Thyroid gland (tissue), 4 donors: Measurements from ENCODE around the gene CDC42EP2. TPM values are rescaled to one million over a fixed set of nuclear protein-coding genes. Genes with fewer than 3 reads are reported as not detected.
A peak's percentile ranks its signal among the peaks of the same experiment; 100 is the strongest.

Experiments
- DNase-seq, 2 donors: peaks; one replicate each; pipeline ENCODE4 v3.0.0-alpha.2; 2019
- H3K27ac ChIP-seq, 3 donors: fragments of 200-600 bp; sonication (generic); 1 replicate in 2 of 3; 2 replicates in 1 of 3; pipeline ENCODE4 v1.5.1; 2016 to 2019; ENCODE audit warnings: mild to moderate bottlenecking in 1 of 3, moderate library complexity in 1 of 3
- H3K27me3 ChIP-seq: fragments of 200-600 bp; sonication (generic); one replicate; pipeline ENCODE4 v1.5.1; 2019
- H3K36me3 ChIP-seq, 2 donors: fragments of 200-600 bp; sonication (generic); one replicate each; pipeline ENCODE4 v1.5.1; 2016 to 2019
- H3K4me1 ChIP-seq, 2 donors: fragments of 200-600 bp; sonication (generic); one replicate each; pipeline ENCODE4 v1.5.1; 2017 to 2019
- H3K4me3 ChIP-seq, 3 donors: fragments of 200-600 bp; sonication (generic); replicated peaks in 1 of 3; 1 replicate in 2 of 3; 2 replicates in 1 of 3; pipeline ENCODE4 v1.5.1; 2016; ENCODE audit warnings: mild to moderate bottlenecking in 1 of 3
- H3K9me3 ChIP-seq: fragments of 200-600 bp; sonication (generic); one replicate; pipeline ENCODE4 v1.5.1; 2017
- POLR2A ChIP-seq, 2 donors: fragments of 450-650 bp; IDR thresholded peaks; one replicate each; pipeline ENCODE4 v1.6.1; 2017; ENCODE audit warnings: antibody characterized with exemption in 2 of 2, mild to moderate bottlenecking in 2 of 2, moderate library complexity in 1 of 2
- WGBS, 2 donors: methylation state at CpG; one replicate each; pipeline ENCODE4 v1.1.5; 2017; 5-methylcytosine and 5-hydroxymethylcytosine counted together
- intact Hi-C: fragments of 100-400 bp; cut with DNase I; formaldehyde crosslinking; loops from one replicate; pipeline ENCODE4 v1.15.1; 2023
- total RNA-seq, 4 donors: library from RNA; depleted of rRNA; stranded (reverse); fragments of >200 nt; gene quantifications; one replicate each; pipeline ENCODE4 v1.2.3, GENCODE V29; 2016
- TF ChIP-seq, protein P1 (sequence below), 6 experiments: fragments of 200-600 bp in 3 of 6; fragments of 450-650 bp in 3 of 6; sonication (generic) in 3 of 6; IDR thresholded peaks; one replicate each; pipeline ENCODE4 v1.5.1; 2016 to 2019; ENCODE audit warnings: antibody characterized with exemption in 6 of 6, mild to moderate bottlenecking in 2 of 6, inconsistent platforms in 1 of 6, moderate library complexity in 1 of 6

CDC42EP2 gene
- total RNA-seq, 4 donors from 2014 or later = 20.6 to 35.7 (median 25.2) TPM

DNA sequence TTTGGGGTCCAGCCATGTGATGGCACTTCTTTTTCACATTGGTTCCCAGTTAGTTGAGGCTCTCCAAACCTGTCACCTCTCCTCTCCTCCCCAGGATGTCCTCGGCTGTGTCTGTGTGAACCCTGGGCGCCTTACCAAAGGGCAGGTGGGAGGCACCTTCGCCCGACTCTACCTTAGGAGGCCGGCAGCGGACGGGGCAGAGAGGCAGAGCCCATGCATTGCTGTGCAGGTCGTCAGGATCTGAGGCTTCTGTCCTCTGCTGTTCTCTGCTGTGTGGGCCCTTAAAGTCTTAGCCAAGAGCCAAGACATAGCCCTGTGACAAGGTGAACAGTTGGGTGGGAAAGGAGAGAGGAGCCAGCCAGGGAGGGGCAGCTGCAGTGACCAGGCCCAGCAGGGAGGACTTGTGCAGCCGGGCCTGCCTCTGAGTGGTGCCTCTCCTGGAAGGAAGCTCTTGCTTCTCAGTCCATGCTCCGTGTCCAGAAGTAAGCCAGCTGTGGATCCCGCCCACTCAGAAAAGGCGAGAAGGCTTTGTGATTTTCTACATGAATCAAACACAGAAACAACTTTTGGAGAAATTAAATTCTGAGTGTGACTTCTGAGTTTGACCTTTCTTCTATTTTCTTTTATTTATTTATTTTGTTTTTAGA is 17.5 kb upstream of the CDC42EP2 start:
- H3K36me3 ChIP-seq = no peaks in the 10 kb centered on the region
- intact Hi-C loops = no loop called here
- H3K27me3 ChIP-seq = no peaks in the 10 kb centered on the region
- 72 to 81% methylated on average over 12 of the region's 12 CpGs for WGBS, 2 donors
- H3K4me1 ChIP-seq = peaks cover 57 to 74% of the 10 kb centered on the region in 2 donors
- TF ChIP-seq POLR2A (IDR thresholded peaks at IDR 0.05) = no peak
- H3K9me3 ChIP-seq = no peaks in the 10 kb centered on the region
- peak; percentile 57 to 64 for DNase-seq
- no peak overlapping the region for H3K4me3 ChIP-seq
- peak overlapping the region; percentile 88 to 91 (median 89) for H3K27ac ChIP-seq

DNA sequence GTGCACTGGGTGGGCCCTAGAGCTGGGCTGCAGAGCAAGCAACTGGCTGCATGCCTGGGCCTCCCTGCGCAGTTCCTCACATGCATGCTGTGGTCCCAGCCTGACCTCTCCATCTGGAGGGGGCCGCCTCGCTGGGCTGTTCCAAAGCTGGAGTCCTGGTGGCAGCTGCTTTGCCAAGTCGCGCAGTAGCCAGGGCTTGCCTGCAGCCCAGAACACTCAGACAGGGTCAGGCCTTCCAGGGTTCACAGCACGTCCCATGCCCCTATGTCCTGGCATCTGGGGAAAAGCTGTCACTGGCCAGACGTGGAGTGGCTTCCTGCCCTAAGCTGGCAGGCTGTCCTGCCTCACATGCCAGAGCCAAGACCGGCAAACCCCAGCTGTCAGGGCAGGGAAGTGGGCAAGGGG is 16.5 kb upstream of the CDC42EP2 start:
- DNase-seq = peak in 1 of 2 donors; percentile 59
- Histone ChIP-seq H3K27me3 (no peaks in the 10 kb centered on the region), H3K4me3 (no peak overlapping the region), H3K4me1 (peaks cover 54 to 74% of the 10 kb centered on the region in 2 donors), H3K9me3 (no peaks in the 10 kb centered on the region), H3K36me3 (no peaks in the 10 kb centered on the region), H3K27ac (peak overlapping the region; percentile 88 to 91 (median 89))
- 48 to 64% methylated on average over 2 to 8 of the region's 8 CpGs for WGBS, 2 donors
- no peak for TF ChIP-seq POLR2A (IDR thresholded peaks at IDR 0.05)
- TF ChIP-seq, protein P1, sequence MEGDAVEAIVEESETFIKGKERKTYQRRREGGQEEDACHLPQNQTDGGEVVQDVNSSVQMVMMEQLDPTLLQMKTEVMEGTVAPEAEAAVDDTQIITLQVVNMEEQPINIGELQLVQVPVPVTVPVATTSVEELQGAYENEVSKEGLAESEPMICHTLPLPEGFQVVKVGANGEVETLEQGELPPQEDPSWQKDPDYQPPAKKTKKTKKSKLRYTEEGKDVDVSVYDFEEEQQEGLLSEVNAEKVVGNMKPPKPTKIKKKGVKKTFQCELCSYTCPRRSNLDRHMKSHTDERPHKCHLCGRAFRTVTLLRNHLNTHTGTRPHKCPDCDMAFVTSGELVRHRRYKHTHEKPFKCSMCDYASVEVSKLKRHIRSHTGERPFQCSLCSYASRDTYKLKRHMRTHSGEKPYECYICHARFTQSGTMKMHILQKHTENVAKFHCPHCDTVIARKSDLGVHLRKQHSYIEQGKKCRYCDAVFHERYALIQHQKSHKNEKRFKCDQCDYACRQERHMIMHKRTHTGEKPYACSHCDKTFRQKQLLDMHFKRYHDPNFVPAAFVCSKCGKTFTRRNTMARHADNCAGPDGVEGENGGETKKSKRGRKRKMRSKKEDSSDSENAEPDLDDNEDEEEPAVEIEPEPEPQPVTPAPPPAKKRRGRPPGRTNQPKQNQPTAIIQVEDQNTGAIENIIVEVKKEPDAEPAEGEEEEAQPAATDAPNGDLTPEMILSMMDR (IDR thresholded peaks at IDR 0.05) = no peak
- intact Hi-C loops = no loop called here

DNA sequence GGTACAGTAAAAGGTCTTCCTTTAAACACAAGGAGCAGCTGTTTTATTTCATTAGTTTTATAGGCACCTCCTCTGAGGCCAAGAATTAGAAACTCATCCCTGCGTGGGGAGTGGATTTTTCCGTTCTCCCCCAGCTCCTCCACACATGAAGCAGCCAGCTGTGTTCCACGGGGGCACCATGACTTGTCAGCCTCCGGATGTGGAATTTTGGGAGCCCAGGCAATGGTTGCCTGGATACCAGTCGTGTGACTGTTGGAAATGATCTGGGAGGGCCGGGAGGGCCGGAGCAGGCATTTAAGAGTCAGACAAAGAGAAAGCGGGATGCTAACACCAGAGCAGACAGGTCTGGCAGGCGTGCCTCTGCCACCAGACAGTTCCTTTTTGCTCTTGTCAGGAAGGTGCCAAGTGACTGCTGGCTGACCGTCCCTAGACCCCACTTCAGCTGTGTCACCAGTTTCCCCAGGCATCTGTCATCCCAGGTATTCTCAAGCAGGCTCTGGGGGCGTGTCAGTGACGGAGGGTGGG is 15.9 kb upstream of the CDC42EP2 start:
- Histone ChIP-seq H3K4me1 (peaks cover 57 to 80% of the 10 kb centered on the region in 2 donors), H3K27ac (peak overlapping the region; percentile 88 to 91 (median 89)), H3K9me3 (no peaks in the 10 kb centered on the region), H3K4me3 (no peak overlapping the region), H3K27me3 (no peaks in the 10 kb centered on the region), H3K36me3 (no peaks in the 10 kb centered on the region)
- intact Hi-C loops = no loop called here
- WGBS, 2 donors = 63 to 78% methylated on average over 9 to 11 of the region's 12 CpGs
- peak in 1 of 2 donors; percentile 47 for DNase-seq
- TF ChIP-seq, protein P1 (IDR thresholded peaks at IDR 0.05) = no peak
- TF ChIP-seq POLR2A (IDR thresholded peaks at IDR 0.05) = no peak

DNA sequence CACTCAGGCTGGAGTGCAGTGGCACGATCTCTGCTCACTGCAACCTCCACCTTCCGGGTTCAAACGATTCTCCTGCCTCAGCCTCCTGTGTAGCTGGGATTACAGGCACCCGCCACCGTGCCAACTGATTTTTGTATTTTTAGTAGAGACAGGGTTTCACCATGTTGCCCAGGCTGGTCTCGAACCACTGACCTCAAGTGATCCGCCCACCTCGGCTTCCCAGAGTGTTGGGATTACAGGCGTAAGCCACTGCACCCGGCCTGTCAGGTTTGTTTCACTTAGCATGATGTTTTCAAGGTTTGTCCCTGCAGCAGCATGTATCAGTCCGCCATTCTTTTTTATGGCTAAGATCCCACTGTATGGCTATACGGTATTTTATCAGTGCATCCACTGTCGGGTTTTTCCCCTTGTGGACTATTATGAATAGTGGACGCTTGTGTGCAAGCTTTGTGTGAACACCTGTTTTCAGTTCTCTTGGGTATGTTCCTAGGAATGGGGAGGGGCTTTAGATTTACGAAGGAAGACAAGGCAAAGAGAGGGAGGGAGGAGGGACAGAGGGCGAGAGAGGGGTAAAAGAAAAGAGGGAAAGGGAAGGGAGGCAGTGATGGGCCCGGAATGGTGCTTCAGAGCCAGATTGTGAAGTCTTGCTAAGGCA is 13.9 kb upstream of the CDC42EP2 start:
- H3K9me3 ChIP-seq = no peaks in the 10 kb centered on the region
- no peaks in the 10 kb centered on the region for H3K36me3 ChIP-seq
- intact Hi-C loops = no loop called here
- no peaks in the 10 kb centered on the region for H3K27me3 ChIP-seq
- TF ChIP-seq, protein P1 (IDR thresholded peaks at IDR 0.05) = no peak
- no peak for TF ChIP-seq POLR2A (IDR thresholded peaks at IDR 0.05)
- H3K4me1 ChIP-seq = peaks cover 72 to 82% of the 10 kb centered on the region in 2 donors
- no peak for DNase-seq
- WGBS, 2 donors = 91 to 95% methylated on average over 17 of the region's 17 CpGs
- no peak overlapping the region for H3K4me3 ChIP-seq
- peak overlapping the region in 1 of 3 donors; percentile 40 for H3K27ac ChIP-seq

DNA sequence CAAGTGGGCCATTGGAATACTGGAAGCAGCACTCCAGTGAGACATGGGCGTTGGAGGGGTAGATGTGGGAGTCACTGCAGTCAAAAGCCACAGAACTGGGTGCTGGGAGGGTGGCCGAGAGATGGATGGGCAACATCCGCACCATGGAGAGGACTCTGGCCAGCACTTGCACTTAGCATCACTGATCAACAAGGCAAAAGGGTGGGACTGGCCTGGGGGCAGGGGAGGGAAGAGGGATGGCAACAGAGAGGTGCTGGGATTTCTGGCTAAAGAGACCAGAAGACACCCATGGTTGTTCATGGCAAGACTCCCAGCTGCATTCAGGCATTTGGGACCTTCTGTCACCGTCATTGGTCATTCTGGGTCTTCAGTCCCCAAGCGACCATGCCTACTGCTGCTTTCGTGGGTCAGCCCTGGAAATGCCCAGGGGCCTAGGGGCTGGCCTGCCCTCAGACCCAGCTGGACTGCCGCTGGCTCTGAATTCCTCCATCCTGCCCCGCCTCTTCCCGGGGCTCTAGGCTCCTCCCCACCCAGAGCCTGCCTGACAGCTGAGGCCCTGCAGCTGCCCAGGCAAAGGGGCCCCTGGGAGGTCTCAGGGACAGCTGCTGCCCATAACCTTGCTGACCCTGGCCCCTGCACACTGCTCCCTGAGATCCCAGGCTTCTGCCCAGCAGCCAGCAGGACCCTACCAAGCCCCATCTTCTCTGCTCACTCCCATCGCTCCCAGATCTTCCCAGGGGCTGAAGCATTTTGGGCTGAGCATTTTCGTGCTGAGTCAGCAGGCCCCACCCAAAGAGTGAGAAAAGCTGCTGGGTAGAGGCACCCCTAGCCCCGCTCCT is 13.0 kb upstream of the CDC42EP2 start:
- no peaks in the 10 kb centered on the region for H3K9me3 ChIP-seq
- no peaks in the 10 kb centered on the region for H3K27me3 ChIP-seq
- peak overlapping the region in 2 of 3 donors; percentile 33 to 73 for H3K27ac ChIP-seq
- intact Hi-C loops = no loop called here
- H3K4me3 ChIP-seq = no peak overlapping the region
- DNase-seq = peak; percentile 51 to 55
- peaks cover 72 to 82% of the 10 kb centered on the region in 2 donors for H3K4me1 ChIP-seq
- no peak for TF ChIP-seq POLR2A (IDR thresholded peaks at IDR 0.05)
- TF ChIP-seq, protein P1 (IDR thresholded peaks at IDR 0.05) = no peak
- no peaks in the 10 kb centered on the region for H3K36me3 ChIP-seq
- WGBS, 2 donors = 53 to 85% methylated on average over 7 to 11 of the region's 12 CpGs
